Measurements from ENCODE around the gene NMT1.

- TF ChIP-seq POLR2AphosphoS5 (IDR thresholded peaks at IDR 0.05; ENCODE audit: borderline replicate concordance, low read depth, low read length): no peak
- no peak for TF ChIP-seq EZH2 (IDR thresholded peaks at IDR 0.05)
Measured at GRCh38 chr17:45129426-45129939, 68.4 kb downstream of the NMT1 start.
